NCI-H146 treated with DMSO at 0.1 percent for 48 hours (cell line): ENCODE measurements around the gene CDCA4.

Source experiments
- DNase-seq: peaks from one replicate; lab custom pipeline; 2025; ENCODE audit not compliant: unreplicated experiment; lab: John Stamatoyannopoulos, UW

Gene CDCA4

GRCh38 chr14:104977008-104977680 is 43.7 kb downstream of the CDCA4 start:
- DNase-seq = no peak

DNA sequence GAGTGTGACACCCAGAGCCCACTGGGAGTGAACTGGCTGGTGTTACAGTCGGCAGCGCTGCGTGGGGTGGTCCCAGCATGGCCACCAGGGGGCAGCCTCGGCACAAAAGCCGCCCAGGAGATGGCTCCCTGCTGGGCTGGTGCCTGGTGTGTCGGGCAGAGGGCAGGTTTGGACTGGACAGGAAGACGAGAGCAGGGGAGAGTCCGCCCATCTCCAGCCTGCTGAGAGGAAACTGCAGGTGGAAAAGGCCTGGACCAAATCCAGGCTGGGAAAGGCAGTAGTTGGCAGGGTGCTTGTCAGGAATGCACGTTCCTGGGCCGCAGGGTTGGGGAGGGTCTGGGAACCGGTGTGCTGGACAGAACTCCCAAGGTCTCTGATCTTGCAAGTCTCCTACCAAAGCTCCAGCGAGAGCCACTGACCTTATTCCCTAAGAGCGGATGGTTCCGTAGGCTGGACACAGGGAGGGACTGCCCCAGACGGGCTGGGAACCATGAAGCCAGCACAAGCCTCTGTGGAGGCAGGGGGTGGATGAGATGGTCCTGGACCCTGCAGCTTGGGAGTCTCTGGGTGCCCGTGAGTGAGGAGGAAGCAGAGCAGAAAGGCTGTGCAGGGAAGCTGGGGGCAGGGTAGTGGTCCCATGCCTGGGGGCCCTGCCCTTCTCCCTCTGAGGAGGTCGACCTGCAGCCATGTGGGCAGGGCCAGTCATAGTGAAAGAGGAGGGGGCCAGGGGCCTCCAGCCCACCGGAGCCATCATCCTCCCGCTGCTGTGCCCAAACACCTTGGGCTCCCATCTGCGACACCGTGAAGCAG is 44.5 kb downstream of the CDCA4 start:
- DNase-seq = peak; percentile 79

DNA sequence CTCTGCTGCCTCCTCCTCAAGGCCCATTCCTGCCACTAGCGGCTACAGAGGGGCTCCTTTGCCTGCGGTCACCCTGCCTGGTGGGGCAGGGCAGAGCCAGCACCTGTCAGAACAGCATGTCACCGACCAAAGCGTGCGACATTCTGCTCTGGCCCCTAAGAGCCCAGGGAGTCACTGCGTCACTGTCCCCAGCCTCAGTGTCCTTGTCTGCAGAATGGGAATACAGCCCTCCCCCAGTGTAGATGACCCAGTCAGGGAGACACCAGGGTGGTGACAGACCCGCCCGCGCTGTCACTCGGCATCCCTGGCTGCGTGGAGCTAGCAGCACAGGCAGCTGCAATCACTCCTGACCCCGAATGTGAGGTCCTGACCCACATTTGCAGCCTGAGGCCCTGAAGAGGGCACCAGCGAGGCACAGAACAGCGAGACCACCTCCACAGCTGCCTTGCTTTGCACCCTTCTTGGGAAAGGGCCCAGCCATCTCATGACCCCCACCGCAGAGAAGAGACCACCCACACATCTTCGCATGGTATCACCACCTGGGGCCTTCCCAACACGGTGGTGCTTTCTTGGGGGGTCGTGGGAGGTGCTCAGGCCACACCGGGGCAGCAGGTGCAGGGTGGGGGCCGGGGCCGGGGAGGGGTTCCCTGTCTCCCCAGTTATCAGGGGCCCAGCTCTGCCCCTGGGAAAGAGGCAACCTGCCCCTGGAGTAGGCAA is 45.2 kb downstream of the CDCA4 start:
- no peak for DNase-seq

DNA sequence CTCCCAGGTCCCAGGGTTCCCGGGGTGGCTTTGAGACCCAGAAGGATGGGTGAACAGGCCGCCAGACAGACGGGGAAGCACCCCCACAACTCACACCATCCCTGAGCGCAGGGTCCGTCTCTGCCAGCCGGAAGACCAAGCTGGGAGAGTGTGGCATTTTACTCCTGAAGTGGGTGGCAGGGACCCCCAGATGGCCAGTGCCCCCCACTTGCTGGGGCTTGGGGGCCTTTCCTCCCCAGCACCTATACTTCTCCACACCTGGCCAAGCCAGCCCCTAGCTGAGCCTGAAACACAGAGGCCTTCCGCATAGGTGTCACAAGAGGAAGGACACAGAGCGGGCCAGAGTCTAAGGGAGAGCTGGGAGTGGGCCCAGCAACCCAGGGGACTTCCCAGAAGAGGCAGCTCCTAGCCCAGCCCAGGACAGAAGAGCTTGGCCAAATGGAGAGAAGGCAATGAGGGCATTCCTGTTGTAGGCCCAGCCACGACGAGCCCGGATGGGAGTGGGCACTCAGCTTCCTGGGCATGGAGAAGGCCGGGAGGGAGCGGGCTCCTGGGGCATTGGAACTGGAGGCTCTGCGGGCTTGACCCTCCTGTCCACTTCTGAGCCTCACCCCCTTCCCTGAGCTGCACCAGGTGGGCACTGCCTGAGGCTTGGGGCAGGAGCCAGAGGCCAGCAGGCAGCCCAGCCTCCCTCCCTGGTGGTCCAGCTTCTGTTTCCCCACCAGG is 46.1 kb downstream of the CDCA4 start:
- DNase-seq = no peak

DNA sequence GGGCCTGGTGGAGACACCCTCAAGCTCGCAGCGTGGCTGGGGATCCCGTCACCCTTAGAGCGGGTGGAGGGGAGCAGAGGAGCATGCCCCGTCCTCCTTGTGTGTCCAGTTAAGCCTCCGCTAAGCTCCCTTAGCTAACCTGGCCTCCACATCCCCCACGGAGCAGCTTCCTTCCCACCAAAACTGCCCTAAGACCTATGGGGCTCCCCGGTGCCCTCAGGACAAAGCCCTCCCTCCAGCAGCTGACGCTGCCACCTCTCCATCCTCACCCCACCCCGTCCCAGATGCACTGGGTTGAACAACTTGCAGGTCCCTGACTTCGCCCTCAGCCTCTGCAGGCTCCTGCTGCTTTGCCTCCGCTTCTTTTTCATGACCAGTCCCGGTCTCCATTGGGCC is 46.7 kb downstream of the CDCA4 start:
- no peak for DNase-seq

- no peak for DNase-seq
These were observed 47.3 kb downstream of the CDCA4 start for GRCh38 chr14:104973385-104974145.

GRCh38 chr14:104973135-104973384 is 47.8 kb downstream of the CDCA4 start:
- no peak for DNase-seq

DNA sequence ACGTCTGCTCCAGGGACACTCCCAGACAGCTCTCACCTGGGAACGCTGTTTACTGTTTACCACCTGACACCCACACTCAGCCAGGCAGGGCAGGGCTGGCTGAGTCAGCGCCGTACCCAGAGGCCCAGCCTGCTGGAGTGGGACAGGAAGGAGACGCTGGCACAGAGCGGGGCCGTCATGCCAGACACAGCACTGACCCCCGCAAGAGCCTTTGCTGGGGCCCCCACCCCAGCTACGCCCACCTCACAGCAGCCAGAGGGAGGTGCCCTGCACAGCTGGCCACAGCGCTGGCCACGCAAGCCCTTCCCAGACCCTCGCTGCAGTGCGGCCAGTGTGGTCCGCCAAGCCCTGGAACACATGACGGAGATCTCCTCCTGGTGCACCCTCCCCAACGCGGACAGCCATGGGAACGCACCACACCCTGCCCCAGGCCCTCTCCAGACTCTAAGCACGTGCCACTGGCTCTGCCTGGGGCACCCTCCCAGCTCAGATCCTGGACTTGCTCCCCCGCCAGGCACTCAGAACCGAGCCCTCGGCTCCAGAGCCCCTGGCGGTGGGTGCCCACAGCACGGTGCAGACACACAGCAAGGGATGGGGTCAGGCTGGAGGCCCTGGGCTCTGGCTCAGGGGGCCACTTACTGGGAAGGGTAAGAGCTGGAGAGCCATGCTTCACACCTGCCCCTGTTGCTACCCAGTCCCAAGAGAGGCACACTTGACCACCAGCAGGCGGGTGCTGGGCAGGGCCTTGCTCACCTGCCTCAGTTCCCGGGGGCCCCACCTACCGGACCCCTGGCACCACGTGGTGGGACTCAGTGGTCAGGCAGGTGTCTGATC is 48.4 kb downstream of the CDCA4 start:
- no peak for DNase-seq

DNA sequence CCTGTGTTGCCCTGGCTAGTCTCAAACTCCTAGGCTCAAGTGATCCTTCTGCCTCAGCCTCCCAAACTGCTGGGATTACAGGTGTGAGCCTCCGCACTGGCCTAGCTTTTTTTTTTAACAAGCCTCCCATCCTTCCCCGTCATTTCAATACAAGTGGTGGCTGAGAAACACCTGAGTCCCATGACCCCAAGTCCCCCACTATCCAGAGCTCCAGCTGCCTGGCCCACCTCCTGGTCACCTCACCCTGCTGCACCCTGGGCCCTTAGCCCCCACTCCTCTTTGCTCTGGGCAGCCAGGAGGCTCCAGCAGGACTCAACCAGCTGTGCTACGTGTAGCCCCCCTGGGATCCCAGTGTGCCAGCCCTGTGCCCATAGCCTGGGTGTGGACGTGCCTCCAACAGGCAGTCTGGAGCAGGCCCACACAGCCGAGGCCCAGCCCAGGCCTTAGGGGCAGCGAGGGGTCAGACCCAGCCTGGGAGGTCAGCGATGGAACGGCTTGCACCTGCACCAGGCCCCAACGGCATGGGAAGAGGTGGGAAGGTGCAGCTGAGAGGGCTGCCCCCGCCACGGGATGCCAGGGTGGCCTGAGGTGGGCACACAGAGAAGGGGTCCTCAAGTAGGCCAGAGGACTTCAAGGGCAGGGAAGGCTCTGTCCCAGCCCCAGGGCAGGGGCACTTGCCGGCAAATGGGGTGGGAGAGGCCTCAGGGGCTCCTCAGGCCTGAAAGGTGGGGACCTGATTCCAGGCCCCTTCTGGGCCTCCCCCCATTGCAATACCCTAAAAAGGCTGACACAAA is 49.2 kb downstream of the CDCA4 start:
- DNase-seq = no peak

DNA sequence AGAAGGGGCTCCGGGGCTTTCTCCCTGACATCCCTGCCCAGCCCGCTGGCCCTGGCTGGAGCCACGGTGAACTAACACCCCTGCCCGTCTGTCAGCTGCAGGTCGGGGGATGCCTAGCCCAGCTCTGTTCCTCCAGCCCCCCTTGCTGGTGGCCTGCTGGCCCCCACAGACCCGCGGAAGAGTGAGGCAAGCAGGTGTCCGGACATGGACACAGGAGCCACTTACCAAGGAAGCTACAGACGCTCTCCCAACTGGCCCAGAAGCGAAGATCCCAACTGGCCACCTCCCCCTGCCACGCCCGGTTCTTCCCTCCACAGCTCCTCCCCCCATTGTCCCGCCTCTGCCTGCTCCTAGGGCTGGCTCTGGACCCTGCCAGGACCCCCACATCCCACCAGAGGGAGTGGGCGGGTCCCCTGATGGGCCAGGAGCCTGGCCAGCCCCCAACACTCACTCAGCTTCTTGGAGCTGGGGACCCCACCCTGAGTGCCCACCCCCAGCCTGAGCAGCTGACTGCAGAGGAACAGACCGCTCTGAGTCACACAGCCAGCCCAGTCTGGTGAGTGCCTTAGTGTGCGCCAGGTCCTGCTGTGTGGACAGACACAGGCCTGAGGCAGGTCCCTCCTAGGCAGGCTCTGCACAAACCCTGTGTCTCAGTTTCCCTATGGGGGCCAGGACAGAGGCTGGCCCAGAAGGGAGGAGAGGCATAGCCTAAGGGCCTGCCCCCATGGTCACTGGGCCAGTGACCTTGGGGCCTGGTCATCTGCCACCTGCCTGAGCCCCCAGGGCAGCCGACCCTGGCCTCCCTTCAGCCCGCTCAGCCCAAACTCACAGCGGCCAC is 50.4 kb downstream of the CDCA4 start:
- no peak for DNase-seq

DNA sequence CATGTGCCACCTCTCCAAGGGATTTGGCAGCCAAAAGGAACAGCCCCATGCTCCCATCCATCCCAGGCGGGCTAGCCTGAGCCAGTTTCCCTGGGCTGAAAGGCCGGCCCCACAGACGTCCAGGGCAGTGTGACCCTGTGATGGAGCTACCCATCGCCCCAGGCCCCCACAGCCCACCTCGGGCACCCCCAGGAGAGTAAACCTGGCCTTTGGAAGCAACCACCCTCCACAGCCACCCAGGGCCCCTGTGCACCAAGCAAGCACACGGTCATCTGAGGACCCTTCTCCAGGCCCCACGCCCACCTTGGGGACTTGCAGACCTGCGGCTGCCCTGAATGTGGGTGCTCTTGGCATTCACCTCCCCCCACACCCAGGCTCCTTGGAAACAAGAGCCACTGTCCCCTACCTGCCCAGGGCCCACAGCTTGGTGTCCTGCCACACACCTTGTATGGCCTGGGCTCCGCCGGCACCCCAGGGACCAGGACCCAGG is 51.1 kb downstream of the CDCA4 start:
- no peak for DNase-seq

DNA sequence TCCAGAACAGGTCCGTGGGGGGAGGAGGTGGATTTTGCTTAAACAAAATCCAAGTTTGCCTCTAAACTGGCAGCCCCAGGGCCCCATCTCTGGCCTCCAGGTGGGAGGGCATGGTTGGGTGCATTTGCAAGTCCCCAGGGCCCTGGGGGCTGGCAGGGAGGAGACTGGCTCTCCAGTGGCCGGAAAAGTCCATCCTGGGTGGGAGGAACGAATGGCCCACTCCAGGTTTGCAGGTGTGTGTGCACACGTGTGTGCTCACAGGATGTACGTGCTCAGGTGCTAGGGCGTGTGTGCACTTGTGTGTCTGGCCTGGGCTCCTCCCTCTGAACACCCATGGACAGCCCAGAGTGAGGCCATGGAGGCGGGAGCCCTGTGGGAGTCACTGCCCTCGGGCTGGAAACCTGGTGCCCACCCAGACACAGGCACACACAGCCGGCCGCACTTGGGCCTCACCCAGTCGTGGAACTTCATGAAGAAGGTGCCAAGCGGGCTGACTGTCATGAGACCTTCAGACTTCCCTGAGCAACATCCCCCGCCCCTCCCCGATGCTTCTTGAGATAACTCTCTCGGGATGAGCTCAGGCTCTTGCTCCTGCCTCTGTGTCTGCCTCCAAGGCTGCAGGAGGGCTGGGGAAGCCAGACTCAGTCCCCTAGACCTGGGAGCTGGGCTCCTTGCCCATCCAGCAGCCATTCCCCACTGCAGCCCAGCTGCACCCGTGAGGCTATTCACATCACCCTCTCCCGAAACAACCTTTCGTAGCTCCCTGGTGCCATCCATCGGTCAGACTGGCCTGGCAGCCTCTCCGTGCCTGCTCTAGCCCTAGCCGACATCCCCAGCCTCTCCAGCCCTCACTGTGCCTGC is 52.1 kb downstream of the CDCA4 start:
- no peak for DNase-seq

DNA sequence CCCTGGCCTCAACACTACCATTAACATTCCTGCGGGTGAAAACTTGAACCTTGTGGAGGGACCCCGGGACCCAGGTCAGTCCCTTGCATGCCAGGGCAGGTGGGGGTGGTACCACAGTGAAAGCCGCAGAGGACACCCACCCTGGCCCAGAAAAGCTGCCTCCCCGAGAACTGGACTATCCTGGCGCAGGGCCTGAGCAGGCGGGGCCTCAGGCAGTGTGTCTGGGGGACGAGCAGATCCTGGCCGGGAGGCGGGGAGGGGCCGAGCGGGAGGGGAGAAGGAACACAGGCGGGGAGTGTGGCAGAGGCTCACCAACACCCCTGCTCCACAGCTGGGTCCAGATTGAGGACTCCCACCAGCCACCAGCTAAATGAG is 52.7 kb downstream of the CDCA4 start:
- DNase-seq = no peak

DNA sequence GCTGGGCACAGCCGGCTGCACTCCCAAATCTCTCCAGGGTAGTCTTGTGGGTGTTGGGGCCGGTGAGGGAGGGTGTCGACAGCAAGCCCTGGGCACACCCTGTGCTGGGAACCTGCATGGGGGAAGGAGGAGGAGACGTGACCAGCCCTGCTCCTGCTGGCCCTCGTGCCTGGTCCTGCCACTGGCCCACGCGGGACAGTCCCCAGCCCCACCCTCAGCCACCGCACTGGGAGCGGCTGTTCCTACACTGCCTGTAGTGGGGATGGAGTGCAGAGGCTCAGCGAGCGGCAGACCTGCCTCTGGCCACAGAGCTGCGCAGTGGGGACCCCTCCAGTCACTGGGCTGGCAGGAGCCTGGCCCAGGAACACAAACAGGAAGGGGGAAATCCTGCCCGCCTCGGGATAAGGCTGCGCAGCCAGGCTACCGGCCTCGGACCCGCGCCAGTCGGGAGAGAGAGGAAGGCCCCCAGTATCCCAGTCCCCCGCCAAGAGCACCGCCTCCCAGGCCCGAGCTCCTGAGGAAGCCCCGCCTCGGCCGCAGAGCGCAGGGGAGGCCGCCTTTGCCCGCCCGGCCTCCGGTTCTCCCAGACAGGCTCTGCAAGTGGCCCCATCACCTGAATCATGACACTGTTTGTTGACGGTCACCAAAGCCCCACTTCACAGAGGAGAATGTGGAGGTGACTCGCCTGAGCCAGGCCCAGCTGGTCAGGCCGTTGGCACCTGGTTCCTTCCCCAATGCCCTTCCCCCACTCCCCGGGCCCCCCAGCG is 53.3 kb downstream of the CDCA4 start:
- no peak for DNase-seq

GRCh38 chr14:104966981-104967385 is 53.9 kb downstream of the CDCA4 start:
- DNase-seq = no peak

DNA sequence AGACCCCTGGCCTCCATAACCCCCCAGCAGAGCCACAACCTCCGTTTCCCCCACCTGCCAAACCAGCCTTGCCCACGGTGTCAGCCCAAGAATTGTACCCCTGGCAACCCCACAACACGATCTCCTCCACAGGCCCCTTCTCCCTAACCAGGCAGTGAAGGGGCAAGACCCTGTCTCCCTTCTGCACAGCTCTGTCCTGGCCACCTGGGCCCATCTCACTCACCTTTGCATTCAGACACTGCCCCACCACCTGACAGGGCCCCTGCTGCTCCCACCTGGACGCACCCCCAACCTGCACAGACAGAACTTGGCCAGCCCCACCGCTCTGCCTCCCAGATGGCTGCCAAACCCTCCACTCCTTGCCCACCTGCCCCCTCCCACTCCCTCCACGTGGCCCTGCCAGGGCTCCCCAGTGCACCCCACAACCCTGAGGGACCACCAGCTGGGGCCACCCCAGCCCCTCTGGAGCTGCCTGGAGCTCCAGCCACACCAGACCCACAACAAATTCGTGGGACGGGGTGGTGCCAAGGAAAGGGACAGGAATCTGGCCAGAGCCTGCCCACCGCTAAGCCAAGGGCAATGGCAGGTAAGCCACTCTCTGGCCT is 54.5 kb downstream of the CDCA4 start:
- no peak for DNase-seq
